HCT116 (cell line): Measurements from ENCODE around the gene ATP6V1E1. TPM values are rescaled to one million over a fixed set of nuclear protein-coding genes. Genes with fewer than 3 reads are reported as not detected.

Source experiments
- ATAC-seq: fragments of 200-7000 bp; cut with Tn5 transposase; 2 replicates; pipeline ENCODE4 v1.9.1; 2020; ENCODE audit warnings: mild to moderate bottlenecking, moderate library complexity
- BruUV-seq: library from RNA; stranded (reverse); fragments of 400-500 nt; replicated peaks from 2 replicates; lab custom pipeline; 2021; lab: Mats Ljungman, UMichigan
- CTCF ChIA-PET: fragments of 300-600 bp; sonication (Branson Sonifier 250); formaldehyde crosslinking; loops from one replicate; lab custom pipeline; 2021; ENCODE audit warnings: antibody characterized with exemption; lab: Charles Lee
- POLR2A ChIA-PET: fragments of 300-600, 350-600 bp; sonication (Branson Sonifier 250); formaldehyde crosslinking; loops from one replicate; lab custom pipeline; 2021; ENCODE audit warnings: antibody characterized with exemption; lab: Charles Lee
- RAD21 ChIA-PET, 2 experiments: fragments of 300-600 bp; sonication (Branson Sonifier 250); formaldehyde crosslinking; loops; one replicate each; lab custom pipeline; 2023; ENCODE audit warnings: low total read pairs in 2 of 2; ENCODE audit not compliant: uncharacterized antibody in 2 of 2, unreplicated experiment in 2 of 2, low non-redundant PET in 1 of 2; lab: Charles Lee
- DNase-seq: peaks from one replicate; pipeline ENCODE4 v3.0.0-alpha.2; 2010; ENCODE audit warnings: low read depth, low spot score
- H2AFZ ChIP-seq: fragments of 200-600 bp; shearing (Covaris generic), sonication (generic); 2 replicates; pipeline ENCODE4 v1.6.1; 2017; ENCODE audit warnings: low read depth, mixed run types, mixed read lengths, antibody characterized with exemption, low read length; ENCODE audit not compliant: poor library complexity, severe bottlenecking
- H3K27ac ChIP-seq: 2 replicates; pipeline ENCODE4 v1.5.1; 2012; ENCODE audit warnings: low read depth, low read length
- H3K27me3 ChIP-seq: fragments of 200-600 bp; sonication (generic); 2 replicates; pipeline ENCODE4 v1.6.1; 2016; ENCODE audit warnings: mixed run types, low read length, mixed read lengths; ENCODE audit not compliant: insufficient read depth
- H3K36me3 ChIP-seq, 2 experiments: fragments of 200-500 bp in 1 of 2; fragments of 200-600 bp in 1 of 2; sonication (Bioruptor generic) in 1 of 2; sonication (generic) in 1 of 2; 2 replicates each; pipeline versions ENCODE4 v1.5.1 to v1.6.1; 2014 to 2016; ENCODE audit warnings: low read length in 2 of 2, inconsistent platforms in 1 of 2, mixed read lengths in 1 of 2, mixed run types in 1 of 2; ENCODE audit not compliant: insufficient read depth in 2 of 2, control insufficient read depth in 1 of 2
- H3K4me1 ChIP-seq, 2 experiments: fragments of 200-600 bp in 1 of 2; sonication (generic) in 1 of 2; 2 replicates each; pipeline versions ENCODE4 v1.5.1 to v1.6.1; 2012 to 2017; ENCODE audit warnings: low read length in 2 of 2, inconsistent platforms in 1 of 2, mild to moderate bottlenecking in 1 of 2, mixed read lengths in 1 of 2, mixed run types in 1 of 2, moderate library complexity in 1 of 2; ENCODE audit not compliant: insufficient read depth in 2 of 2, control insufficient read depth in 1 of 2
- H3K4me2 ChIP-seq: fragments of 200-600 bp; sonication (generic); 2 replicates; pipeline ENCODE4 v1.6.1; 2017; ENCODE audit warnings: mixed run types, low read length, mixed read lengths
- H3K4me3 ChIP-seq, 2 experiments: fragments of 200-600 bp in 1 of 2; sonication (generic) in 1 of 2; replicated peaks in 1 of 2; 2 replicates each; pipeline ENCODE4 v1.5.1; 2011 to 2016; ENCODE audit warnings: low read length in 2 of 2, control low read depth in 1 of 2, low read depth in 1 of 2, mild to moderate bottlenecking in 1 of 2, mixed read lengths in 1 of 2, mixed run types in 1 of 2
- H3K79me2 ChIP-seq: fragments of 200-600 bp; sonication (generic); 2 replicates; pipeline ENCODE4 v1.6.1; 2017; ENCODE audit warnings: mild to moderate bottlenecking, mixed run types, low read length, moderate library complexity, mixed read lengths; ENCODE audit not compliant: insufficient read depth
- H3K9ac ChIP-seq: fragments of 200-600 bp; sonication (generic); 2 replicates; pipeline ENCODE4 v1.6.1; 2016; ENCODE audit warnings: low read length, mixed read lengths
- H3K9me2 ChIP-seq: fragments of 200-600 bp; sonication (generic), shearing (Covaris generic); 2 replicates; pipeline ENCODE4 v1.6.1; 2017; ENCODE audit warnings: mixed run types, mild to moderate bottlenecking, moderate library complexity; ENCODE audit not compliant: insufficient read depth
- H3K9me3 ChIP-seq, 2 experiments: fragments of 200-500 bp in 1 of 2; fragments of 200-600 bp in 1 of 2; sonication (Bioruptor generic) in 1 of 2; sonication (generic) in 1 of 2; 2 replicates each; pipeline ENCODE4 v1.6.1; 2014 to 2017; ENCODE audit warnings: low read length in 2 of 2, mixed read lengths in 2 of 2, inconsistent platforms in 1 of 2, low read depth in 1 of 2, mild to moderate bottlenecking in 1 of 2, mixed run types in 1 of 2, moderate library complexity in 1 of 2; ENCODE audit not compliant: control insufficient read depth in 1 of 2, insufficient read depth in 1 of 2
- H4K20me1 ChIP-seq: fragments of 200-600 bp; sonication (generic), shearing (Covaris generic); 2 replicates; pipeline ENCODE4 v1.6.1; 2017; ENCODE audit warnings: mixed run types, mild to moderate bottlenecking, moderate library complexity; ENCODE audit not compliant: insufficient read depth
- CBX3 ChIP-seq: IDR thresholded peaks from 2 replicates; pipeline ENCODE4 v1.6.1; 2012; ENCODE audit warnings: low read depth
- EGR1 ChIP-seq: IDR thresholded peaks from 2 replicates; pipeline ENCODE4 v1.6.1; 2012; ENCODE audit warnings: low read depth
- JUND ChIP-seq: IDR thresholded peaks from 2 replicates; pipeline ENCODE4 v1.6.1; 2012
- SRF ChIP-seq: IDR thresholded peaks from 2 replicates; pipeline ENCODE4 v1.6.1; 2012; ENCODE audit warnings: low read depth
- YY1 ChIP-seq: IDR thresholded peaks from 2 replicates; pipeline ENCODE4 v1.6.1; 2011; ENCODE audit warnings: low read length, low read depth, moderate library complexity, mild to moderate bottlenecking; ENCODE audit not compliant: insufficient replicate concordance; ENCODE audit errors: extremely low read depth
- ZFX ChIP-seq: fragments of 450-650 bp; IDR thresholded peaks from 2 replicates; pipeline ENCODE4 v1.6.1; 2017
- ZNF274 ChIP-seq: fragments of 200-500 bp; sonication (Bioruptor generic); IDR thresholded peaks from 2 replicates; pipeline ENCODE4 v1.6.1; 2014; ENCODE audit warnings: mild to moderate bottlenecking, low read depth, low read length, inconsistent platforms
- intact Hi-C: fragments of 100-400 bp; cut with micrococcal nuclease; formaldehyde crosslinking; loops from 2 replicates; pipeline ENCODE4 v1.10.0; 2022
- total RNA-seq: library from RNA; stranded (reverse); gene quantifications from one replicate; pipeline ENCODE4 v1.2.1, GENCODE V29; 2021; ENCODE audit not compliant: unreplicated experiment
- TF ChIP-seq, protein P1 (sequence below): IDR thresholded peaks from 2 replicates; pipeline ENCODE4 v1.6.1; 2012
- TF ChIP-seq, protein P2 (sequence below): IDR thresholded peaks from 2 replicates; pipeline ENCODE4 v1.6.1; 2012

ATP6V1E1 gene
- total RNA-seq, 1 experiment from 2014 or later, result 107 TPM

DNA sequence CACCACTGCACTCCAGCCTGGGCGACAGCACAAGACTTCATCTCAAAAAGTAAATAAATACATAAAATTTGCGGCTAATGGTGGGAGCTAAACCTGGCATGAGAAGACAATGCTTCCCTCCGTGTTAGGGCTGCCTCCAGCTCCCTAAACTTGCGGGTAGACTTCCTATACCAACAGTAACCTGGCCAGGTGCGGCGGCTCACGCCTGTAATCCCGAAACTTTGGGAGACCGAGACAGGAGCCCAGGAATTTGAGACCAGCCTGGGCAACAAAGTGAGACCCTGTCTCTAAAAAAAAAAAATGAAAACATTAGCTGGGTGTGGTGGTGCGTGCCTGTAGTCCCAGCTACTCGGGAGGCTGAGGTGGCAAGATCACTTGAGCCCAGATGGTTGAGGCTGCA is 39.9 kb downstream of the ATP6V1E1 start:
- TF ChIP-seq, protein P1, sequence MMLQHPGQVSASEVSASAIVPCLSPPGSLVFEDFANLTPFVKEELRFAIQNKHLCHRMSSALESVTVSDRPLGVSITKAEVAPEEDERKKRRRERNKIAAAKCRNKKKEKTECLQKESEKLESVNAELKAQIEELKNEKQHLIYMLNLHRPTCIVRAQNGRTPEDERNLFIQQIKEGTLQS, result no peak
- TF ChIP-seq JUND (no peak), ZNF274 (no peak), CBX3 (no peak), EGR1 (no peak), SRF (no peak)
- TF ChIP-seq, protein P2, sequence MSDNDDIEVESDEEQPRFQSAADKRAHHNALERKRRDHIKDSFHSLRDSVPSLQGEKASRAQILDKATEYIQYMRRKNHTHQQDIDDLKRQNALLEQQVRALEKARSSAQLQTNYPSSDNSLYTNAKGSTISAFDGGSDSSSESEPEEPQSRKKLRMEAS, result no peak
- H3K4me2 ChIP-seq, result no peak overlapping the region
- H3K79me2 ChIP-seq, result no peaks in the 10 kb centered on the region
- no peak for ATAC-seq
- RAD21 ChIA-PET, result no interaction called here
- H3K27ac ChIP-seq, result no peak overlapping the region
- H3K4me1 ChIP-seq, result no peaks in the 10 kb centered on the region
- no peaks in the 10 kb centered on the region for H3K9me2 ChIP-seq
- intact Hi-C loops, result no loop called here
- H4K20me1 ChIP-seq, result no peaks in the 10 kb centered on the region
- H3K9me3 ChIP-seq, result no peaks in the 10 kb centered on the region
- no TSS peak for BruUV-seq
- no peak overlapping the region for H3K4me3 ChIP-seq
- peaks cover 10 to 16% of the 10 kb centered on the region in 2 experiments; a peak in 3 of 4 replicates for H3K36me3 ChIP-seq
- H3K27me3 ChIP-seq, result no peaks in the 10 kb centered on the region
- POLR2A ChIA-PET, result no interaction called here
- no peak for DNase-seq
- CTCF ChIA-PET, result interaction anchor here (1.6 kb wide), 1 partner anchor 30 kb away, joined by 3 read pairs; no protein-coding TSS in a partner anchor
- H3K9ac ChIP-seq, result no peak overlapping the region
- H2AFZ ChIP-seq, result no peak overlapping the region

DNA sequence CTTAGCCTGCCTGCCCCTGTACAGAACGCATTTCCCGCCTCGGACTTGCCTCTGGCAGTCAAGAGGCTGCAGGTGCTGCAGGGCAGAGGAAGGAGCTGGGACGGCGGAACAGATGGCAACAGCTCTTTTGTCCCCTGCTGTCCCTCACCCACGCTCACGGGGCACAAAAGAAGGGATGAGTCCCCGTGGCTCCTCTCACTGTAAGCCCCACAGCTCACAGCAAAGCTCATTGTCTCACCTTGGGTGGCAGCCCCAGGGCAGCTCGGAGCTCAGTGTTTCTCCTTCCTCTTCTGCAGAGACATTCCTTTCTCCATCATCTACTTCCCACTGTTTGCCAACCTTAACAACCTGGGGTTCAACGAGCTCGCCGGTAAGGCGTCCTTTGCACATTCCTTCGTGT is 40.9 kb downstream of the ATP6V1E1 start:
- no peaks in the 10 kb centered on the region for H4K20me1 ChIP-seq
- H3K27ac ChIP-seq, result no peak overlapping the region
- no peak overlapping the region for H3K4me2 ChIP-seq
- CTCF ChIA-PET, result interaction anchor here (1.6 kb wide), 1 partner anchor 29 kb away, joined by 3 read pairs; no protein-coding TSS in a partner anchor
- no peak for TF ChIP-seq ZFX
- no peak for TF ChIP-seq YY1
- intact Hi-C loops, result no loop called here
- POLR2A ChIA-PET, result no interaction called here
- no peak for DNase-seq
- H3K79me2 ChIP-seq, result no peaks in the 10 kb centered on the region
- no peaks in the 10 kb centered on the region for H3K9me2 ChIP-seq
- no peak overlapping the region for H3K9ac ChIP-seq
- no peak for ATAC-seq
- peaks cover 5 to 11% of the 10 kb centered on the region in 2 experiments; a peak in 3 of 4 replicates for H3K36me3 ChIP-seq
- BruUV-seq, result no TSS peak
- H3K27me3 ChIP-seq, result no peaks in the 10 kb centered on the region
- RAD21 ChIA-PET, result no interaction called here
- no peak overlapping the region for H3K4me3 ChIP-seq
- H3K9me3 ChIP-seq, result no peaks in the 10 kb centered on the region
- H2AFZ ChIP-seq, result no peak overlapping the region
- H3K4me1 ChIP-seq, result no peaks in the 10 kb centered on the region
